SK-N-MC (cell line): Measurements from ENCODE around the gene CDC16.
"Not testable (repeated sequence)": the region's sequence is repeated elsewhere in the genome, so short reads cannot be mapped to it uniquely, and the experiment has no call there.

ENCODE experiments used
- DNase-seq: peaks from one replicate; pipeline ENCODE4 v3.0.0-alpha.2; 2011; ENCODE audit warnings: low read depth, low spot score
- H3K27ac ChIP-seq: fragments of 200-600 bp; sonication (generic); 2 replicates; pipeline ENCODE4 v1.5.1; 2016; ENCODE audit warnings: mixed run types
- H3K36me3 ChIP-seq: fragments of 200-600 bp; sonication (generic); 2 replicates; pipeline ENCODE4 v1.6.1; 2017; ENCODE audit warnings: antibody characterized with exemption, low read length, mixed read lengths; ENCODE audit not compliant: insufficient read depth
- H3K4me3 ChIP-seq: fragments of 200-600 bp; sonication (generic); 2 replicates; pipeline ENCODE4 v1.5.1; 2016
- H3K9ac ChIP-seq: fragments of 200-600 bp; sonication (generic); 2 replicates; pipeline ENCODE4 v1.8.0; 2017; ENCODE audit warnings: mixed run types, mixed read lengths; ENCODE audit not compliant: insufficient read length
- H3K9me3 ChIP-seq: fragments of 200-600 bp; sonication (generic); 2 replicates; pipeline ENCODE4 v1.6.1; 2017; ENCODE audit warnings: low read depth, mild to moderate bottlenecking, antibody characterized with exemption, low read length, moderate library complexity, mixed read lengths
- EZH2 ChIP-seq: fragments of 200-600 bp; sonication (generic); IDR thresholded peaks from one replicate; pipeline ENCODE4 v1.6.1; 2017; ENCODE audit warnings: antibody characterized with exemption
- FOXP2 ChIP-seq: optimal IDR thresholded peaks from 2 replicates; pipeline ENCODE3; 2011; ENCODE audit warnings: mild to moderate bottlenecking, moderate library complexity; ENCODE audit not compliant: insufficient read depth; ENCODE audit errors: extremely low read length, control extremely low read depth
- POLR2AphosphoS5 ChIP-seq: IDR thresholded peaks from 2 replicates; pipeline ENCODE4 v1.6.1; 2012; ENCODE audit warnings: mild to moderate bottlenecking, low read depth, low read length, borderline replicate concordance

Gene CDC16

GRCh38 chr13:114234645-114235421, at the start of gene CDC16:
Gene CDC16, plus strand, starts transcription at chr13:114234897. Its CDS starts 188 bp downstream, at chr13:114235085.
- TF ChIP-seq EZH2 (no peak), POLR2AphosphoS5 (peak; percentile 50)
- Histone ChIP-seq H3K9ac (peak within 1 kb of the TSS; percentile 85), H3K27ac (0 out of 2 replicates have a peak within 1 kb of the TSS, but pooled peaks have one; percentile 17), H3K4me3 (peak within 1 kb of the TSS; percentile 98), H3K36me3 (peaks cover 33% of the 10 kb centered on the region), H3K9me3 (peaks cover 5% of the 10 kb centered on the region; the same call in 1 of the 2 replicates)
- DNase-seq: peak; percentile 42

- no peak overlapping the region for H3K9ac ChIP-seq
- no peaks in the 10 kb centered on the region for H3K9me3 ChIP-seq
- TF ChIP-seq FOXP2 (no peak), POLR2AphosphoS5 (no peak), EZH2 (no peak)
- no peak overlapping the region for H3K27ac ChIP-seq
- no peaks in the 10 kb centered on the region for H3K36me3 ChIP-seq
- no peak overlapping the region for H3K4me3 ChIP-seq
- no peak for DNase-seq
Measured at GRCh38 chr13:114185182-114185971, 49.3 kb upstream of the CDC16 start.

- no peaks in the 10 kb centered on the region for H3K9me3 ChIP-seq
- no peak overlapping the region for H3K27ac ChIP-seq
- TF ChIP-seq POLR2AphosphoS5 (no peak), FOXP2 (no peak), EZH2 (no peak)
Measured at GRCh38 chr13:114194853-114195252, 39.8 kb upstream of the CDC16 start.

GRCh38 chr13:114196629-114197028, 38.1 kb upstream of the CDC16 start:
- no peak for TF ChIP-seq FOXP2
- TF ChIP-seq POLR2AphosphoS5: no peak
- TF ChIP-seq EZH2: no peak
- Histone ChIP-seq H3K9ac (no peak overlapping the region), H3K9me3 (no peaks in the 10 kb centered on the region), H3K4me3 (no peak overlapping the region), H3K36me3 (no peaks in the 10 kb centered on the region), H3K27ac (no peak overlapping the region)
- no peak for DNase-seq

More at GRCh38 chr13:114194853-114195252, 39.8 kb upstream of the CDC16 start:
- Histone ChIP-seq H3K9ac (no peak overlapping the region), H3K4me3 (no peak overlapping the region), H3K36me3 (no peaks in the 10 kb centered on the region)
- DNase-seq: no peak

- Histone ChIP-seq H3K9me3 (no peaks in the 10 kb centered on the region), H3K9ac (no peak overlapping the region), H3K36me3 (no peaks in the 10 kb centered on the region), H3K27ac (no peak overlapping the region), H3K4me3 (no peak overlapping the region)
- TF ChIP-seq FOXP2: no peak
- no peak for TF ChIP-seq EZH2
- no peak for TF ChIP-seq POLR2AphosphoS5
- DNase-seq: no peak
Measured at GRCh38 chr13:114198556-114198955, 36.1 kb upstream of the CDC16 start.

- not testable (repeated sequence) for H3K9ac ChIP-seq, DNase-seq, H3K9me3 ChIP-seq, H3K4me3 ChIP-seq, H3K36me3 ChIP-seq, H3K27ac ChIP-seq
Measured at GRCh38 chr13:114199526-114199925, 35.2 kb upstream of the CDC16 start.

- no peaks in the 10 kb centered on the region for H3K36me3 ChIP-seq
- H3K4me3 ChIP-seq: no peak overlapping the region
- no peaks in the 10 kb centered on the region for H3K9me3 ChIP-seq
- TF ChIP-seq FOXP2: no peak
- TF ChIP-seq EZH2: no peak
- TF ChIP-seq POLR2AphosphoS5: no peak
- DNase-seq: no peak
- no peak overlapping the region for H3K27ac ChIP-seq
- H3K9ac ChIP-seq: no peak overlapping the region
Measured at GRCh38 chr13:114199954-114200353, 34.7 kb upstream of the CDC16 start.

GRCh38 chr13:114200399-114200911, 34.2 kb upstream of the CDC16 start:
- TF ChIP-seq FOXP2 (no peak), POLR2AphosphoS5 (no peak), EZH2 (no peak)
- Histone ChIP-seq H3K36me3 (no peaks in the 10 kb centered on the region), H3K27ac (no peak overlapping the region), H3K4me3 (no peak overlapping the region), H3K9me3 (no peaks in the 10 kb centered on the region), H3K9ac (no peak overlapping the region)
- DNase-seq: no peak
